SU-DHL-6 (cell line): ENCODE measurements around the gene OR5J2.

Experiments
- H2AFZ ChIP-seq: fragments of 200-600 bp; sonication (generic); 2 replicates; pipeline ENCODE4 v1.6.1; 2014; ENCODE audit warnings: low read depth, mild to moderate bottlenecking, moderate library complexity, mixed read lengths, antibody characterized with exemption, low read length; ENCODE audit not compliant: severe bottlenecking
- H3F3A ChIP-seq: fragments of 200-600 bp; shearing (Covaris generic); 2 replicates; pipeline ENCODE4 v1.6.0; 2016; ENCODE audit warnings: antibody characterized with exemption, mild to moderate bottlenecking; ENCODE audit not compliant: insufficient read depth
- H3K27ac ChIP-seq: fragments of 200-600 bp; sonication (generic); 2 replicates; pipeline ENCODE4 v1.5.1; 2016; ENCODE audit warnings: low read depth, mild to moderate bottlenecking, low read length, moderate library complexity, mixed read lengths
- H3K27me3 ChIP-seq: fragments of 200-600 bp; sonication (generic), shearing (Covaris generic); 2 replicates; pipeline ENCODE4 v1.6.0; 2014; ENCODE audit warnings: mild to moderate bottlenecking, low read length
- H3K36me3 ChIP-seq: fragments of 200-600 bp; sonication (generic); 2 replicates; pipeline ENCODE4 v1.6.1; 2014; ENCODE audit warnings: mild to moderate bottlenecking, low read length, mixed read lengths
- H3K4me2 ChIP-seq: fragments of 300-600, 200-600 bp; shearing (Covaris generic), sonication (generic); 2 replicates; pipeline ENCODE4 v1.6.0; 2014; ENCODE audit warnings: low read length, low read depth, mild to moderate bottlenecking; ENCODE audit not compliant: poor library complexity, severe bottlenecking
- H3K4me3 ChIP-seq: fragments of 200-600 bp; sonication (generic); 2 replicates; pipeline ENCODE4 v1.5.1; 2014; ENCODE audit warnings: antibody characterized with exemption, low read length, mild to moderate bottlenecking, mixed read lengths; ENCODE audit not compliant: insufficient read depth, poor library complexity, severe bottlenecking
- H3K79me2 ChIP-seq: fragments of 200-600 bp; sonication (generic); 2 replicates; pipeline ENCODE4 v1.6.1; 2014; ENCODE audit warnings: mild to moderate bottlenecking, low read length, moderate library complexity; ENCODE audit not compliant: insufficient read depth
- H3K9ac ChIP-seq: fragments of 200-600 bp; sonication (generic); 2 replicates; pipeline ENCODE4 v1.7.0; 2014; ENCODE audit warnings: mild to moderate bottlenecking, low read length
- H3K9me2 ChIP-seq: fragments of 200-600 bp; sonication (generic); replicated peaks from 2 replicates; pipeline ENCODE4 v1.6.1; 2014; ENCODE audit warnings: low read length; ENCODE audit not compliant: insufficient read depth
- H3K9me3 ChIP-seq: fragments of 200-600 bp; sonication (generic); 2 replicates; pipeline ENCODE4 v1.6.1; 2014; ENCODE audit warnings: low read length, mixed read lengths; ENCODE audit not compliant: insufficient read depth
- H4K20me1 ChIP-seq: fragments of 200-600 bp; sonication (generic); 2 replicates; pipeline ENCODE4 v1.6.1; 2014; ENCODE audit warnings: low read depth, mild to moderate bottlenecking, antibody characterized with exemption, low read length, moderate library complexity, mixed read lengths
- EZH2phosphoT487 ChIP-seq: fragments of 200-600 bp; sonication (generic), shearing (Covaris generic); conservative IDR thresholded peaks from 2 replicates; pipeline ENCODE4 v1.6.1; 2018; ENCODE audit warnings: mild to moderate bottlenecking, antibody characterized with exemption, low read length, moderate library complexity, mixed read lengths
- TF ChIP-seq, protein P1 (sequence below): fragments of 200-600 bp; sonication (generic); IDR thresholded peaks from one replicate; pipeline ENCODE4 v1.5.1; 2017; ENCODE audit warnings: antibody characterized with exemption, mild to moderate bottlenecking, low read length, moderate library complexity; ENCODE audit not compliant: insufficient read depth, poor library complexity, severe bottlenecking

Gene OR5J2

DNA sequence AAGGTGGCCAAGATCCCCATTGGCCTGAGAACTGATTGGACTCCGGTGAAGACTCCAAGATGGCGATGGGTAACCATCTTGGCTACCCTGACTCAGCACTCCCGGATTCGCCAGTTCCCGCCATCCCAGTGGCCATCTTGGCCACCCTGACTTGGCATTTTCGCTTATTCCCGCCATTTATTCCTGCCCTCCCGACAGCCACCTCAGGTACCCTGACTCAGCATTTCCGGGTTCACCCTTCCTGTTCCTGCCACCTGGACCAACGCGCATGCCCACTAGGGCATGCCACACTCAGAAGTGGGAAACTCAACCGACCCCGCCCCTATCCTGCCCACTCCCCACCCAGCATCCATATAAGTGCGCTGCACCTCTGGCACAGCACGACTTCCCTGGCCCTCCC lies 24.1 kb upstream of the OR5J2 start:
- Histone ChIP-seq H2AFZ (no peak overlapping the region), H3K9me3 (no peaks in the 10 kb centered on the region), H3K9me2 (no peaks in the 10 kb centered on the region), H3K4me2 (no peak overlapping the region), H3K27me3 (no peaks in the 10 kb centered on the region), H3K9ac (no peak overlapping the region), H3K27ac (no peak overlapping the region), H3K79me2 (no peaks in the 10 kb centered on the region), H3F3A (no peaks in the 10 kb centered on the region), H3K36me3 (no peaks in the 10 kb centered on the region), H3K4me3 (no peak overlapping the region), H4K20me1 (no peaks in the 10 kb centered on the region)
- no peak for TF ChIP-seq EZH2phosphoT487
- TF ChIP-seq, protein P1, sequence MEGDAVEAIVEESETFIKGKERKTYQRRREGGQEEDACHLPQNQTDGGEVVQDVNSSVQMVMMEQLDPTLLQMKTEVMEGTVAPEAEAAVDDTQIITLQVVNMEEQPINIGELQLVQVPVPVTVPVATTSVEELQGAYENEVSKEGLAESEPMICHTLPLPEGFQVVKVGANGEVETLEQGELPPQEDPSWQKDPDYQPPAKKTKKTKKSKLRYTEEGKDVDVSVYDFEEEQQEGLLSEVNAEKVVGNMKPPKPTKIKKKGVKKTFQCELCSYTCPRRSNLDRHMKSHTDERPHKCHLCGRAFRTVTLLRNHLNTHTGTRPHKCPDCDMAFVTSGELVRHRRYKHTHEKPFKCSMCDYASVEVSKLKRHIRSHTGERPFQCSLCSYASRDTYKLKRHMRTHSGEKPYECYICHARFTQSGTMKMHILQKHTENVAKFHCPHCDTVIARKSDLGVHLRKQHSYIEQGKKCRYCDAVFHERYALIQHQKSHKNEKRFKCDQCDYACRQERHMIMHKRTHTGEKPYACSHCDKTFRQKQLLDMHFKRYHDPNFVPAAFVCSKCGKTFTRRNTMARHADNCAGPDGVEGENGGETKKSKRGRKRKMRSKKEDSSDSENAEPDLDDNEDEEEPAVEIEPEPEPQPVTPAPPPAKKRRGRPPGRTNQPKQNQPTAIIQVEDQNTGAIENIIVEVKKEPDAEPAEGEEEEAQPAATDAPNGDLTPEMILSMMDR, result no peak

DNA sequence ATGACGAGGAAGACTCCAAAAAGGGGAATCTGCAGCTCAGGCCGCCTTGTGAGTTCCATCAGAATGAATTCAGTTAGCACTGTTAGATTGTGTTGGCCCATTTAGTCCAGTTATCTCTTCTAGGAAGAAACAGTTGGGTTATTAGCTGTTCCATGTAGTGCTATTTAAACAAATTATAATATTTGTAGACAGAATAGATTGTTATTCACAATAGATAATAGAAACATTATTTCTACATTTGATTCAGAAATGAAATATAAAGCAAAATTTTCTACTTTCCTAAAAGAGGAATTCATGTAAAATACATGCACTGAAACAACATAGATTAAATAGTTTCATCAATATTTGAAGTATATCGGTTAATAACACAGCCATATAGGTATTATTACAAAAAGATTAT lies 16.2 kb upstream of the OR5J2 start, which contains the start of gene OR8K5:
TSS of gene OR8K5 (minus strand) at position 101 of the 400 bp plus-strand sequence. CDS start at position 101, 0 bp downstream.
- Histone ChIP-seq H3K4me3 (no peak within 1 kb of the TSS), H3K9me2 (no peaks in the 10 kb centered on the region), H3F3A (no peaks in the 10 kb centered on the region), H3K4me2 (no peak within 1 kb of the TSS), H2AFZ (no peak within 1 kb of the TSS), H3K27me3 (no peaks in the 10 kb centered on the region), H3K79me2 (no peaks in the 10 kb centered on the region), H3K27ac (no peak within 1 kb of the TSS), H3K9me3 (no peaks in the 10 kb centered on the region), H3K36me3 (no peaks in the 10 kb centered on the region), H4K20me1 (no peaks in the 10 kb centered on the region), H3K9ac (no peak within 1 kb of the TSS)
- TF ChIP-seq, protein P1, result no peak
- no peak for TF ChIP-seq EZH2phosphoT487

DNA sequence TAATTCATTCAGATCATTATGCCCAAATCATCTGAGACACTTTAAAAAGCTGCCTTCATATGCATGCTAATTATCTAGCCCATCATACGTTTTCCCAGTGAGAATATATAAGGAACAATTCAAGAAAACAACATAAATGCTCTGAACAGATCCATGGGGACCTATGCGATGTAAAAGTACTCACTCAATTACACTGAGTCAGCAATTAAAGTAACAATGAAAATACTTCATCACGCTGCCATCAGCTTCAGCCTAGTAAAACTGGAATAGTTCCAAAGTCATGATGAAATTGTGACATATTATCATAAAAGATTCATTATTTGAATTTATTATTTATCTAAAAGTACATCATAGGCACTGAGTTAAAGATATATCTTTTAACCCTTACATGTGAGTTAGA lies 12.6 kb upstream of the OR5J2 start:
- H3K4me3 ChIP-seq, result no peak overlapping the region
- H4K20me1 ChIP-seq, result no peaks in the 10 kb centered on the region
- H3K27ac ChIP-seq, result no peak overlapping the region
- H3K4me2 ChIP-seq, result no peak overlapping the region
- no peaks in the 10 kb centered on the region for H3K36me3 ChIP-seq
- no peak overlapping the region for H2AFZ ChIP-seq
- no peaks in the 10 kb centered on the region for H3F3A ChIP-seq
- H3K9me3 ChIP-seq, result no peaks in the 10 kb centered on the region
- H3K9me2 ChIP-seq, result no peaks in the 10 kb centered on the region
- no peak for TF ChIP-seq EZH2phosphoT487
- TF ChIP-seq, protein P1, result no peak
- no peaks in the 10 kb centered on the region for H3K79me2 ChIP-seq
- H3K27me3 ChIP-seq, result no peaks in the 10 kb centered on the region
- H3K9ac ChIP-seq, result no peak overlapping the region
